WTC11 (cell line): Measurements from ENCODE around the gene SLC25A12. TPM values are rescaled to one million over a fixed set of nuclear protein-coding genes. Genes with fewer than 3 reads are reported as not detected.

Experiments used
- ATAC-seq: fragments of 200-7000 bp; cut with Tn5 transposase; 2 replicates; pipeline ENCODE4 v1.10.0; 2021; ENCODE audit warnings: mild to moderate bottlenecking, moderate library complexity
- CTCF ChIA-PET: fragments of 300-600 bp; sonication (Branson Sonifier 250); formaldehyde crosslinking; loops from one replicate; lab custom pipeline; 2021; ENCODE audit warnings: antibody characterized with exemption; lab: Charles Lee
- POLR2A ChIA-PET: fragments of 350-600 bp; sonication (Branson Sonifier 250); formaldehyde crosslinking; loops from one replicate; lab custom pipeline; 2021; ENCODE audit warnings: antibody characterized with exemption; lab: Charles Lee
- DNase-seq: peaks from one replicate; pipeline ENCODE4 v3.0.0; 2021; ENCODE audit warnings: low spot score
- H3K27ac Mint-ChIP-seq: 2 replicates; pipeline ENCODE4 v1.8.0; 2021; ENCODE audit warnings: mixed read lengths
- H3K27me3 Mint-ChIP-seq: 2 replicates; pipeline ENCODE4 v1.8.0; 2021; ENCODE audit warnings: low read depth, mild to moderate bottlenecking, moderate library complexity, mixed read lengths
- H3K36me3 Mint-ChIP-seq: 2 replicates; pipeline ENCODE4 v1.8.0; 2021; ENCODE audit warnings: mixed read lengths
- H3K4me1 Mint-ChIP-seq: 2 replicates; pipeline ENCODE4 v1.8.0; 2022; ENCODE audit warnings: mixed read lengths
- H3K4me3 Mint-ChIP-seq: 2 replicates; pipeline ENCODE4 v1.8.0; 2021; ENCODE audit warnings: mild to moderate bottlenecking, moderate library complexity, mixed read lengths
- H3K9me3 Mint-ChIP-seq: 2 replicates; pipeline ENCODE4 v1.8.0; 2021; ENCODE audit warnings: mixed read lengths
- CBFB ChIP-seq: sonication (generic); formaldehyde crosslinking; IDR thresholded peaks from 2 replicates; pipeline ENCODE4 v1.8.1; 2022; ENCODE audit warnings: mild to moderate bottlenecking, low read depth, missing genetic modification reagents
- EMX1 ChIP-seq: fragments of 250-450 bp; sonication (Bioruptor Pico); IDR thresholded peaks from 2 replicates; pipeline ENCODE4 v1.8.0; 2021; ENCODE audit warnings: mild to moderate bottlenecking
- ETV6 ChIP-seq: sonication (generic); formaldehyde crosslinking; IDR thresholded peaks from 2 replicates; pipeline ENCODE4 v1.8.1; 2022; ENCODE audit warnings: mild to moderate bottlenecking, missing genetic modification reagents
- FOXJ3 ChIP-seq: sonication (generic); formaldehyde crosslinking; IDR thresholded peaks from 2 replicates; pipeline ENCODE4 v1.9.0; 2021; ENCODE audit warnings: missing genetic modification reagents, mild to moderate bottlenecking, borderline replicate concordance
- GABPB1 ChIP-seq: sonication (generic); formaldehyde crosslinking; IDR thresholded peaks from 2 replicates; pipeline ENCODE4 v1.8.1; 2023; ENCODE audit warnings: mild to moderate bottlenecking, missing genetic modification reagents
- NFE2L1 ChIP-seq: sonication (generic); formaldehyde crosslinking; IDR thresholded peaks from 2 replicates; pipeline ENCODE4 v1.8.1; 2023; ENCODE audit warnings: missing genetic modification reagents
- NR1H2 ChIP-seq: sonication (generic); formaldehyde crosslinking; IDR thresholded peaks from 2 replicates; pipeline ENCODE4 v1.9.0; 2021; ENCODE audit warnings: mild to moderate bottlenecking, moderate library complexity, missing genetic modification reagents
- TEAD4 ChIP-seq: sonication (generic); formaldehyde crosslinking; IDR thresholded peaks from 2 replicates; pipeline ENCODE4 v1.8.0; 2022; ENCODE audit warnings: mild to moderate bottlenecking, missing genetic modification reagents
- ZNF138 ChIP-seq: sonication (generic); formaldehyde crosslinking; conservative IDR thresholded peaks from 2 replicates; pipeline ENCODE4 v1.8.1; 2022; ENCODE audit warnings: mild to moderate bottlenecking, moderate library complexity, missing genetic modification reagents
- ZNF232 ChIP-seq: sonication (generic); formaldehyde crosslinking; IDR thresholded peaks from 2 replicates; pipeline ENCODE4 v1.8.0; 2022; ENCODE audit warnings: mild to moderate bottlenecking, missing genetic modification reagents
- ZNF317 ChIP-seq: sonication (generic); formaldehyde crosslinking; IDR thresholded peaks from 2 replicates; pipeline ENCODE4 v1.8.1; 2023; ENCODE audit warnings: low read depth, mild to moderate bottlenecking, moderate library complexity, missing genetic modification reagents, borderline replicate concordance
- ZNF671 ChIP-seq: fragments of 250-450 bp; sonication (Bioruptor Pico); IDR thresholded peaks from 2 replicates; pipeline ENCODE4 v1.8.0; 2021; ENCODE audit warnings: mild to moderate bottlenecking
- total RNA-seq: library from RNA; stranded (reverse); gene quantifications from 3 replicates; pipeline ENCODE4 v1.2.3, GENCODE V29; 2021
- TF ChIP-seq, protein P1 (sequence below): sonication (generic); formaldehyde crosslinking; conservative IDR thresholded peaks from 2 replicates; pipeline ENCODE4 v1.8.1; 2023; ENCODE audit warnings: mild to moderate bottlenecking, low read depth, missing genetic modification reagents, moderate library complexity
- TF ChIP-seq, protein P2 (sequence below): fragments of 250-450 bp; sonication (Bioruptor Pico); IDR thresholded peaks from 2 replicates; pipeline ENCODE4 v1.9.0; 2021; ENCODE audit warnings: mild to moderate bottlenecking
- TF ChIP-seq, protein P3 (sequence below): sonication (generic); formaldehyde crosslinking; IDR thresholded peaks from 2 replicates; pipeline ENCODE4 v1.8.1; 2022; ENCODE audit warnings: low read depth, missing genetic modification reagents, borderline replicate concordance
- TF ChIP-seq, protein P4 (sequence below): fragments of 200-600 bp; IDR thresholded peaks from 2 replicates; pipeline ENCODE4 v1.8.0; 2022; ENCODE audit warnings: antibody characterized with exemption
- TF ChIP-seq, protein P5 (sequence below): fragments of 250-450 bp; sonication (Bioruptor Pico); IDR thresholded peaks from 2 replicates; pipeline ENCODE4 v1.8.0; 2021; ENCODE audit warnings: mild to moderate bottlenecking
- TF ChIP-seq, protein P6 (sequence below): sonication (generic); formaldehyde crosslinking; IDR thresholded peaks from 2 replicates; pipeline ENCODE4 v1.8.0; 2022; ENCODE audit warnings: mild to moderate bottlenecking, missing genetic modification reagents
- TF ChIP-seq, protein P7 (sequence below): sonication (generic); formaldehyde crosslinking; conservative IDR thresholded peaks from 2 replicates; pipeline ENCODE4 v1.8.1; 2022; ENCODE audit warnings: mild to moderate bottlenecking, missing genetic modification reagents
- TF ChIP-seq, protein P8 (sequence below): sonication (generic); formaldehyde crosslinking; IDR thresholded peaks from 2 replicates; pipeline ENCODE4 v1.8.0; 2023; ENCODE audit warnings: mild to moderate bottlenecking, missing genetic modification reagents

Gene SLC25A12
- total RNA-seq, 1 experiment from 2014 or later: 9.0 TPM

DNA sequence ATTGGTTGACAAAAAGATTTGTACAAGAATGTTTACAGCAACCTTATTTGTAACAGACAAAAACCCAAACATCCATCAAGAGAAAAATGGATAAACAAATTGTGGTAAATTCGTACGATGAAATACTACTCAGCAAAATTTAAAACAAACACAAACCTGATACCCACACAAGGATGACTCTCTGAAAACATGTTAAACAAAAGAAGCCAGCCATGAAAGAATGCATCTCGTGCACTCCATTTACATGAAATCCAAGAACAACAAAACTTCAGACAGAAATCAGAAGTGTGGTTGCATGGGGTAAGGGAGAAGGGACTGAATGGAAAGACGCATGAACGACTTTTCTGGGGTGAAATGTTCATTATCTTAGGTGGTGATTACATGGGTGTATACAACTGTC, 93.4 kb downstream of the SLC25A12 start:
- TF ChIP-seq GABPB1 (CRISPR knock-in tag) (no peak), ZNF232 (CRISPR knock-in tag) (no peak), EMX1 (no peak), FOXJ3 (CRISPR knock-in tag) (no peak), CBFB (CRISPR knock-in tag) (no peak), ZNF317 (CRISPR knock-in tag) (no peak), TEAD4 (CRISPR knock-in tag) (no peak), NR1H2 (CRISPR knock-in tag) (no peak), NFE2L1 (CRISPR knock-in tag) (no peak), ZNF138 (CRISPR knock-in tag) (no peak), ETV6 (no peak)
- TF ChIP-seq, protein P1, sequence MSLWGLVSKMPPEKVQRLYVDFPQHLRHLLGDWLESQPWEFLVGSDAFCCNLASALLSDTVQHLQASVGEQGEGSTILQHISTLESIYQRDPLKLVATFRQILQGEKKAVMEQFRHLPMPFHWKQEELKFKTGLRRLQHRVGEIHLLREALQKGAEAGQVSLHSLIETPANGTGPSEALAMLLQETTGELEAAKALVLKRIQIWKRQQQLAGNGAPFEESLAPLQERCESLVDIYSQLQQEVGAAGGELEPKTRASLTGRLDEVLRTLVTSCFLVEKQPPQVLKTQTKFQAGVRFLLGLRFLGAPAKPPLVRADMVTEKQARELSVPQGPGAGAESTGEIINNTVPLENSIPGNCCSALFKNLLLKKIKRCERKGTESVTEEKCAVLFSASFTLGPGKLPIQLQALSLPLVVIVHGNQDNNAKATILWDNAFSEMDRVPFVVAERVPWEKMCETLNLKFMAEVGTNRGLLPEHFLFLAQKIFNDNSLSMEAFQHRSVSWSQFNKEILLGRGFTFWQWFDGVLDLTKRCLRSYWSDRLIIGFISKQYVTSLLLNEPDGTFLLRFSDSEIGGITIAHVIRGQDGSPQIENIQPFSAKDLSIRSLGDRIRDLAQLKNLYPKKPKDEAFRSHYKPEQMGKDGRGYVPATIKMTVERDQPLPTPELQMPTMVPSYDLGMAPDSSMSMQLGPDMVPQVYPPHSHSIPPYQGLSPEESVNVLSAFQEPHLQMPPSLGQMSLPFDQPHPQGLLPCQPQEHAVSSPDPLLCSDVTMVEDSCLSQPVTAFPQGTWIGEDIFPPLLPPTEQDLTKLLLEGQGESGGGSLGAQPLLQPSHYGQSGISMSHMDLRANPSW (CRISPR knock-in tag): no peak
- TF ChIP-seq, protein P2, sequence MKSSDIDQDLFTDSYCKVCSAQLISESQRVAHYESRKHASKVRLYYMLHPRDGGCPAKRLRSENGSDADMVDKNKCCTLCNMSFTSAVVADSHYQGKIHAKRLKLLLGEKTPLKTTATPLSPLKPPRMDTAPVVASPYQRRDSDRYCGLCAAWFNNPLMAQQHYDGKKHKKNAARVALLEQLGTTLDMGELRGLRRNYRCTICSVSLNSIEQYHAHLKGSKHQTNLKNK (CRISPR knock-in tag): no peak
- TF ChIP-seq, protein P3, sequence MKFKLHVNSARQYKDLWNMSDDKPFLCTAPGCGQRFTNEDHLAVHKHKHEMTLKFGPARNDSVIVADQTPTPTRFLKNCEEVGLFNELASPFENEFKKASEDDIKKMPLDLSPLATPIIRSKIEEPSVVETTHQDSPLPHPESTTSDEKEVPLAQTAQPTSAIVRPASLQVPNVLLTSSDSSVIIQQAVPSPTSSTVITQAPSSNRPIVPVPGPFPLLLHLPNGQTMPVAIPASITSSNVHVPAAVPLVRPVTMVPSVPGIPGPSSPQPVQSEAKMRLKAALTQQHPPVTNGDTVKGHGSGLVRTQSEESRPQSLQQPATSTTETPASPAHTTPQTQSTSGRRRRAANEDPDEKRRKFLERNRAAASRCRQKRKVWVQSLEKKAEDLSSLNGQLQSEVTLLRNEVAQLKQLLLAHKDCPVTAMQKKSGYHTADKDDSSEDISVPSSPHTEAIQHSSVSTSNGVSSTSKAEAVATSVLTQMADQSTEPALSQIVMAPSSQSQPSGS (CRISPR knock-in tag): no peak
- TF ChIP-seq, protein P4, sequence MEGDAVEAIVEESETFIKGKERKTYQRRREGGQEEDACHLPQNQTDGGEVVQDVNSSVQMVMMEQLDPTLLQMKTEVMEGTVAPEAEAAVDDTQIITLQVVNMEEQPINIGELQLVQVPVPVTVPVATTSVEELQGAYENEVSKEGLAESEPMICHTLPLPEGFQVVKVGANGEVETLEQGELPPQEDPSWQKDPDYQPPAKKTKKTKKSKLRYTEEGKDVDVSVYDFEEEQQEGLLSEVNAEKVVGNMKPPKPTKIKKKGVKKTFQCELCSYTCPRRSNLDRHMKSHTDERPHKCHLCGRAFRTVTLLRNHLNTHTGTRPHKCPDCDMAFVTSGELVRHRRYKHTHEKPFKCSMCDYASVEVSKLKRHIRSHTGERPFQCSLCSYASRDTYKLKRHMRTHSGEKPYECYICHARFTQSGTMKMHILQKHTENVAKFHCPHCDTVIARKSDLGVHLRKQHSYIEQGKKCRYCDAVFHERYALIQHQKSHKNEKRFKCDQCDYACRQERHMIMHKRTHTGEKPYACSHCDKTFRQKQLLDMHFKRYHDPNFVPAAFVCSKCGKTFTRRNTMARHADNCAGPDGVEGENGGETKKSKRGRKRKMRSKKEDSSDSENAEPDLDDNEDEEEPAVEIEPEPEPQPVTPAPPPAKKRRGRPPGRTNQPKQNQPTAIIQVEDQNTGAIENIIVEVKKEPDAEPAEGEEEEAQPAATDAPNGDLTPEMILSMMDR: no peak
- TF ChIP-seq, protein P5, sequence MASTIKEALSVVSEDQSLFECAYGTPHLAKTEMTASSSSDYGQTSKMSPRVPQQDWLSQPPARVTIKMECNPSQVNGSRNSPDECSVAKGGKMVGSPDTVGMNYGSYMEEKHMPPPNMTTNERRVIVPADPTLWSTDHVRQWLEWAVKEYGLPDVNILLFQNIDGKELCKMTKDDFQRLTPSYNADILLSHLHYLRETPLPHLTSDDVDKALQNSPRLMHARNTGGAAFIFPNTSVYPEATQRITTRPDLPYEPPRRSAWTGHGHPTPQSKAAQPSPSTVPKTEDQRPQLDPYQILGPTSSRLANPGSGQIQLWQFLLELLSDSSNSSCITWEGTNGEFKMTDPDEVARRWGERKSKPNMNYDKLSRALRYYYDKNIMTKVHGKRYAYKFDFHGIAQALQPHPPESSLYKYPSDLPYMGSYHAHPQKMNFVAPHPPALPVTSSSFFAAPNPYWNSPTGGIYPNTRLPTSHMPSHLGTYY (CRISPR knock-in tag): no peak
- H3K4me3 Mint-ChIP-seq: no peak overlapping the region

DNA sequence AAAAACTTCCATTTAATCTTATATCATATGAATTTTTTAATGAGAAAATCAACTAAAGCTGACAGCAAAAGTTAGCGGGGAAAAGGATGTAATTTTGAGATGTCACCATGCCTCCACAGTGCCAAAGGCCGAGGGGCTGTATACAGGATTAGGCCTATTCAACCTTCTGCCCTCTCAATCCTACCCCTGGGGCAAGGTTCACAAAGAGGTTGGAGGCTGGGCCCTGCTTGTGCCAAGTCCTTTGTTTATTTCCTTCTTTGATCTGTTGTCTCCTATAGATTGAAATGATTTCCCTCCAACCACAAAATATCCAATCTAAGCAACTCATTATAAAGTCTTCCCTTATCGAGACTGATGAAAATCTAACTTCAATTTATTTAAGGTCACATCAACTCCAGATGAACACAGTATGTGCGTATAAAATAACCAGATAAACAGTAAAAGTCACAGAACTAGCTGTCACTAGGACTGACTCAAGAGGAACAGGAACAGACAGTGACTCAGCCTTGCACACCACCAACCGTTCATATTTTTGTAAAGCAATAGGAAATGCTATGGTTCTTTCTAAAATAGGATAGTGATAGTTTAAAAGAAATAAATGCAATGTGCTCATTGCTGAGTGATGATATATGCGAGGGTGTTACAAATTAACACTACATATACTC, 95.8 kb downstream of the SLC25A12 start:
- ChIA-PET CTCF (no interaction called here), POLR2A (no interaction called here)
- DNase-seq (no peak), ATAC-seq (no peak)
- Mint-ChIP-seq H3K27ac (no peak overlapping the region), H3K4me3 (no peak overlapping the region), H3K4me1 (peaks cover 26% of the 10 kb centered on the region), H3K36me3 (no peaks in the 10 kb centered on the region), H3K27me3 (no peaks in the 10 kb centered on the region), H3K9me3 (no peaks in the 10 kb centered on the region)
- no peak for TF ChIP-seq ZNF671 (CRISPR knock-in tag)
- TF ChIP-seq, protein P6, sequence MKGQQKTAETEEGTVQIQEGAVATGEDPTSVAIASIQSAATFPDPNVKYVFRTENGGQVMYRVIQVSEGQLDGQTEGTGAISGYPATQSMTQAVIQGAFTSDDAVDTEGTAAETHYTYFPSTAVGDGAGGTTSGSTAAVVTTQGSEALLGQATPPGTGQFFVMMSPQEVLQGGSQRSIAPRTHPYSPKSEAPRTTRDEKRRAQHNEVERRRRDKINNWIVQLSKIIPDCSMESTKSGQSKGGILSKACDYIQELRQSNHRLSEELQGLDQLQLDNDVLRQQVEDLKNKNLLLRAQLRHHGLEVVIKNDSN (CRISPR knock-in tag): no peak
- TF ChIP-seq, protein P7, sequence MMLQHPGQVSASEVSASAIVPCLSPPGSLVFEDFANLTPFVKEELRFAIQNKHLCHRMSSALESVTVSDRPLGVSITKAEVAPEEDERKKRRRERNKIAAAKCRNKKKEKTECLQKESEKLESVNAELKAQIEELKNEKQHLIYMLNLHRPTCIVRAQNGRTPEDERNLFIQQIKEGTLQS: no peak
- TF ChIP-seq ZNF138 (CRISPR knock-in tag): no peak
- TF ChIP-seq, protein P8, sequence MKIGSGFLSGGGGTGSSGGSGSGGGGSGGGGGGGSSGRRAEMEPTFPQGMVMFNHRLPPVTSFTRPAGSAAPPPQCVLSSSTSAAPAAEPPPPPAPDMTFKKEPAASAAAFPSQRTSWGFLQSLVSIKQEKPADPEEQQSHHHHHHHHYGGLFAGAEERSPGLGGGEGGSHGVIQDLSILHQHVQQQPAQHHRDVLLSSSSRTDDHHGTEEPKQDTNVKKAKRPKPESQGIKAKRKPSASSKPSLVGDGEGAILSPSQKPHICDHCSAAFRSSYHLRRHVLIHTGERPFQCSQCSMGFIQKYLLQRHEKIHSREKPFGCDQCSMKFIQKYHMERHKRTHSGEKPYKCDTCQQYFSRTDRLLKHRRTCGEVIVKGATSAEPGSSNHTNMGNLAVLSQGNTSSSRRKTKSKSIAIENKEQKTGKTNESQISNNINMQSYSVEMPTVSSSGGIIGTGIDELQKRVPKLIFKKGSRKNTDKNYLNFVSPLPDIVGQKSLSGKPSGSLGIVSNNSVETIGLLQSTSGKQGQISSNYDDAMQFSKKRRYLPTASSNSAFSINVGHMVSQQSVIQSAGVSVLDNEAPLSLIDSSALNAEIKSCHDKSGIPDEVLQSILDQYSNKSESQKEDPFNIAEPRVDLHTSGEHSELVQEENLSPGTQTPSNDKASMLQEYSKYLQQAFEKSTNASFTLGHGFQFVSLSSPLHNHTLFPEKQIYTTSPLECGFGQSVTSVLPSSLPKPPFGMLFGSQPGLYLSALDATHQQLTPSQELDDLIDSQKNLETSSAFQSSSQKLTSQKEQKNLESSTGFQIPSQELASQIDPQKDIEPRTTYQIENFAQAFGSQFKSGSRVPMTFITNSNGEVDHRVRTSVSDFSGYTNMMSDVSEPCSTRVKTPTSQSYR: no peak

More for the DNA sequence above, 93.4 kb downstream of the SLC25A12 start:
- POLR2A ChIA-PET: no interaction called here
- Mint-ChIP-seq H3K36me3 (no peaks in the 10 kb centered on the region), H3K27me3 (no peaks in the 10 kb centered on the region), H3K27ac (no peak overlapping the region), H3K9me3 (no peaks in the 10 kb centered on the region), H3K4me1 (peaks cover 6% of the 10 kb centered on the region)
- CTCF ChIA-PET: no interaction called here
- ATAC-seq (no peak), DNase-seq (no peak)
